Right atrium auricular region (tissue), 2 donors: ENCODE data around the gene AURKA. TPM values are rescaled to one million over a fixed set of nuclear protein-coding genes. Genes with fewer than 3 reads are reported as not detected.
"Not testable (repeated sequence)": the region's sequence is repeated elsewhere in the genome, so short reads cannot be mapped to it uniquely, and the experiment has no call there.

Experiments used
- DNase-seq: peaks from one replicate; pipeline ENCODE4 v3.0.0-alpha.2; 2019; ENCODE audit warnings: low spot score
- H3K27ac ChIP-seq, 2 donors: fragments of 200-600 bp; sonication (generic); 1 replicate in 1 of 2; 2 replicates in 1 of 2; pipeline ENCODE4 v1.5.1; 2016 to 2019
- H3K27me3 ChIP-seq, 2 donors: fragments of 200-600 bp; sonication (generic); one replicate each; pipeline versions ENCODE4 v1.5.1 to v1.6.0; 2017 to 2019
- H3K36me3 ChIP-seq: fragments of 200-600 bp; sonication (generic); one replicate; pipeline ENCODE4 v1.5.1; 2016
- H3K4me1 ChIP-seq, 2 donors: fragments of 200-600 bp; sonication (generic); one replicate each; pipeline versions ENCODE4 v1.5.1 to v1.6.0; 2017 to 2019
- H3K4me3 ChIP-seq, 2 donors: fragments of 200-600 bp; sonication (generic); 1 replicate in 1 of 2; 2 replicates in 1 of 2; pipeline ENCODE4 v1.5.1; 2017 to 2019; ENCODE audit warnings: mild to moderate bottlenecking in 1 of 2, moderate library complexity in 1 of 2
- H3K9me3 ChIP-seq, 2 donors: fragments of 200-600 bp; sonication (generic); one replicate each; pipeline ENCODE4 v1.5.1; 2019
- CTCF ChIP-seq, 2 donors: fragments of 200-600 bp; sonication (generic); IDR thresholded peaks; one replicate each; pipeline ENCODE4 v1.5.1; 2019; ENCODE audit warnings: antibody characterized with exemption in 2 of 2
- total RNA-seq, 2 donors: library from RNA; depleted of rRNA; stranded (reverse); fragments of >200 nt; gene quantifications; one replicate each; pipeline ENCODE4 v1.1.0, GENCODE V29; 2016

AURKA gene
- total RNA-seq, 2 donors from 2014 or later, result 2.0 to 7.6 TPM

GRCh38 chr20:56414842-56415765 lies 23.1 kb upstream of the AURKA start:
- Histone ChIP-seq H3K27ac (no peak overlapping the region), H3K4me1 (peaks cover 0 to 21% of the 10 kb centered on the region in 2 donors), H3K36me3 (no peaks in the 10 kb centered on the region), H3K27me3 (no peaks in the 10 kb centered on the region), H3K9me3 (no peaks in the 10 kb centered on the region), H3K4me3 (no peak overlapping the region)
- TF ChIP-seq CTCF (IDR thresholded peaks at IDR 0.05), result no peak
- DNase-seq, result no peak

DNA sequence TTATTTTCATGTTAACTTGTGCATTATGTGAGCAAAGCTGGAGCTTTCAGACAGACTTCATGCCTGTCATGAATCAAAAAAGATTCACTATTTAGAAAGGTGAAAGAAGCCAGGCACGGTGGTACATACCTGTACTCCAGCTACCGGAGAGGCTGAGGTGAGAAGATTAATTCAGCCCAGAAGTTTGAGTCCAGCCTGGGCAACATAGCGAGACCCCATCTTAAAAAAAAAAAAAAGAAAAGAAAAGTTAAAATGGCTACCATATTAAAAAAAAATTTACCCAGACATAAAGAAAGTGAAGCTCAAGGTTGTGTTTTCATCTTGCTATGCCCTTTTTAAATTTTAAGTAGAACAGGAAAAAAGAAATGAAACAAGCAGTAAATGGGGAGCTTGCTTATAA lies 20.9 kb upstream of the AURKA start:
- Histone ChIP-seq H3K9me3 (no peaks in the 10 kb centered on the region), H3K36me3 (no peaks in the 10 kb centered on the region), H3K27me3 (no peaks in the 10 kb centered on the region), H3K4me3 (peak overlapping the region in 1 of 2 donors; percentile 21), H3K4me1 (peaks cover 0 to 22% of the 10 kb centered on the region in 2 donors), H3K27ac (peak overlapping the region; percentile 43 to 51)
- no peak for DNase-seq
- TF ChIP-seq CTCF (IDR thresholded peaks at IDR 0.05), result no peak

DNA sequence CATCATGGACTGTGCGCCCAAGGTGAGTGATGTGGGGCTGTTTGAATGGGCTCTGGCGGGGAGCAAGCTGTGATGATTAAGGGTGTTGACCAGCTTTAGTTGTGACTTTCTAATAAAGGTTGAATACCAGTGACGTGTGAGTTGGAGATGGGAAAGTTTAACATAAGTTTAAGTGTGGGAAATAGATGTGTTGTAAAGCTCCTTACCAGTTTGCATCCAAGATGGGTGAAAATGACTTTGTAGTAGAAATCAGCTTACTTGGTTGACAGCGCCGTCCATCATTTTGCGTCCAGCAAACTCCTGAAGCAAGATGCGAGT lies 20.4 kb upstream of the AURKA start:
- Histone ChIP-seq H3K4me3 (peak overlapping the region in 1 of 2 donors; percentile 21), H3K4me1 (peaks cover 0 to 22% of the 10 kb centered on the region in 2 donors), H3K36me3 (peaks cover 2% of the 10 kb centered on the region), H3K9me3 (no peaks in the 10 kb centered on the region), H3K27ac (peak overlapping the region; percentile 43 to 51), H3K27me3 (no peaks in the 10 kb centered on the region)
- TF ChIP-seq CTCF (IDR thresholded peaks at IDR 0.05), result no peak
- no peak for DNase-seq

GRCh38 chr20:56411759-56412472 lies 19.9 kb upstream of the AURKA start, which contains the start of gene CASS4:
Gene CASS4 (plus strand): TSS chr20:56412260. CDS start chr20:56412459, 199 bp downstream.
- H3K27ac ChIP-seq, result peak within 1 kb of the TSS; percentile 43 to 51
- H3K27me3 ChIP-seq, result no peaks in the 10 kb centered on the region
- H3K4me1 ChIP-seq, result peaks cover 0 to 22% of the 10 kb centered on the region in 2 donors
- TF ChIP-seq CTCF (IDR thresholded peaks at IDR 0.05), result no peak
- H3K36me3 ChIP-seq, result peaks cover 7% of the 10 kb centered on the region
- no peaks in the 10 kb centered on the region for H3K9me3 ChIP-seq
- DNase-seq, result no peak
- H3K4me3 ChIP-seq, result peak within 1 kb of the TSS in 1 of 2 donors; percentile 21

DNA sequence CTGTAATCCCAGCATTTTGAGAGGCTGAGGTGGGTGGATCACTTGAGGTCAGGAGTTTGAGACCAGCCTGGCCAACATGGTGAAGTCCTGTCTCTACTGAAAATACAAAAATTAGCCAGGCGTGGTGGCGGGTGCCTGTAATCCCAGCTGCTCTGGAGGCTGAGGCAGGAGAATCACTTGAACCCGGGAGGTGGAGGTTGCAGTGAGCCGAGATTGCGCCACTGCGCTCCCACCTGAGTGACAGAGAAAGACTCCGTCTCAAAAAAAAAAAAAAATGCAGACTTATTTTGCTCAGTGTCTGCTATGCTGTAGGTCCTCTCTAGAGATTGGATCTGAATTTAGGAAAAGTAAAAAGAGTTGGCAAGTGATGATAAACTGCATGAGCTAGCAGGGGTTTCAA lies 19.3 kb upstream of the AURKA start:
- peak overlapping the region; percentile 43 to 51 for H3K27ac ChIP-seq
- not testable (repeated sequence) for H3K4me3 ChIP-seq, DNase-seq, H3K27me3 ChIP-seq, H3K9me3 ChIP-seq
- peaks cover 0 to 22% of the 10 kb centered on the region in 2 donors for H3K4me1 ChIP-seq
- H3K36me3 ChIP-seq, result peaks cover 13% of the 10 kb centered on the region

- TF ChIP-seq CTCF (IDR thresholded peaks at IDR 0.05), result no peak
- Histone ChIP-seq H3K4me3 (no peak overlapping the region), H3K27me3 (no peaks in the 10 kb centered on the region), H3K9me3 (no peaks in the 10 kb centered on the region), H3K4me1 (peaks cover 0 to 22% of the 10 kb centered on the region in 2 donors), H3K36me3 (peaks cover 27% of the 10 kb centered on the region), H3K27ac (peak overlapping the region; percentile 13 to 24)
- no peak for DNase-seq
These were observed 17.9 kb upstream of the AURKA start for GRCh38 chr20:56409956-56410355.
